Measurements from ENCODE around the gene FBXW2.

GRCh38 chr9:120808931-120809330 is 15.7 kb upstream of the FBXW2 start:
- TF ChIP-seq POLR2A (IDR thresholded peaks at IDR 0.05; ENCODE audit: low read length) (no peak), GATA1 (IDR thresholded peaks at IDR 0.05; ENCODE audit: low read depth, low read length) (no peak)

All from erythroblast (primary cell).